Hepatocyte (in vitro differentiated cells): Measurements from ENCODE around the gene MTURN.

Experiments used
- EZH2 ChIP-seq: fragments of 200-600 bp; sonication (generic); IDR thresholded peaks from 2 replicates; pipeline ENCODE4 v1.6.1; 2016; ENCODE audit warnings: antibody characterized with exemption, mild to moderate bottlenecking, borderline replicate concordance
- TF ChIP-seq, protein P1 (sequence below): fragments of 200-600 bp; sonication (generic); IDR thresholded peaks from 2 replicates; pipeline ENCODE4 v1.5.1; 2016; ENCODE audit warnings: antibody characterized with exemption, mild to moderate bottlenecking; ENCODE audit not compliant: poor library complexity

DNA sequence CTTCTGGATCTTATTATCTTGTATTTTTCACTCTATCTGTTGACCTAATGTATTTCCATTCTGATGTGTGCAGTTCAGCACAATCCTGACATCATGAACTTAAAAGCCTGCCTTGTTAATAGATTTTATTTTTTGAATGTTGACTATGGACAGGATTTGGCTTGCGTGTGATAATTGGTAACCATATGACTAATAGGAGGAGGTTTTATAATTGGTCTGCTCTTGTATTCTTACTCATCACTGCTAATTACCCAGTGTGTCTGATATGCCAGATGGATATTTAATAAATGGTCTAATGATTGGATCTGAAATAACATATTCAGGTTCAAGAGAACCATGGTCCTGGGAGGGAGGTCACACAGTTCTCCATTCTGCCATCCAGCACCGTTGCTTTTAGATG is 45.9 kb downstream of the MTURN start:
- no peak for TF ChIP-seq EZH2
- TF ChIP-seq, protein P1, sequence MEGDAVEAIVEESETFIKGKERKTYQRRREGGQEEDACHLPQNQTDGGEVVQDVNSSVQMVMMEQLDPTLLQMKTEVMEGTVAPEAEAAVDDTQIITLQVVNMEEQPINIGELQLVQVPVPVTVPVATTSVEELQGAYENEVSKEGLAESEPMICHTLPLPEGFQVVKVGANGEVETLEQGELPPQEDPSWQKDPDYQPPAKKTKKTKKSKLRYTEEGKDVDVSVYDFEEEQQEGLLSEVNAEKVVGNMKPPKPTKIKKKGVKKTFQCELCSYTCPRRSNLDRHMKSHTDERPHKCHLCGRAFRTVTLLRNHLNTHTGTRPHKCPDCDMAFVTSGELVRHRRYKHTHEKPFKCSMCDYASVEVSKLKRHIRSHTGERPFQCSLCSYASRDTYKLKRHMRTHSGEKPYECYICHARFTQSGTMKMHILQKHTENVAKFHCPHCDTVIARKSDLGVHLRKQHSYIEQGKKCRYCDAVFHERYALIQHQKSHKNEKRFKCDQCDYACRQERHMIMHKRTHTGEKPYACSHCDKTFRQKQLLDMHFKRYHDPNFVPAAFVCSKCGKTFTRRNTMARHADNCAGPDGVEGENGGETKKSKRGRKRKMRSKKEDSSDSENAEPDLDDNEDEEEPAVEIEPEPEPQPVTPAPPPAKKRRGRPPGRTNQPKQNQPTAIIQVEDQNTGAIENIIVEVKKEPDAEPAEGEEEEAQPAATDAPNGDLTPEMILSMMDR, result no peak
